Uterus (tissue), 2 donors: ENCODE measurements around the gene GNA12.

ENCODE experiments used
- CTCF ChIP-seq, 4 experiments: fragments of 200-600 bp in 2 of 4; fragments of 450-650 bp in 2 of 4; sonication (generic) in 2 of 4; IDR thresholded peaks; one replicate each; pipeline ENCODE4 v1.5.1; 2016 to 2019; ENCODE audit warnings: antibody characterized with exemption in 4 of 4, mild to moderate bottlenecking in 2 of 4, moderate library complexity in 1 of 4
- POLR2A ChIP-seq, 2 donors: fragments of 450-650 bp; IDR thresholded peaks; one replicate each; pipeline ENCODE4 v1.6.1; 2016; ENCODE audit warnings: antibody characterized with exemption in 2 of 2, mild to moderate bottlenecking in 1 of 2, moderate library complexity in 1 of 2

- no peak for TF ChIP-seq POLR2A (IDR thresholded peaks at IDR 0.05)
- TF ChIP-seq CTCF (IDR thresholded peaks at IDR 0.05), result no peak
These were observed 870 bp downstream of the GNA12 start for GRCh38 chr7:2843191-2843685.
